ENCODE measurements around the gene FOXP2. TPM values are rescaled to one million over a fixed set of nuclear protein-coding genes. Genes with fewer than 3 reads are reported as not detected.

Gene FOXP2
- total and polyA plus RNA-seq, 7 donors = 1.6 to 150 (median 91.2) TPM

DNA sequence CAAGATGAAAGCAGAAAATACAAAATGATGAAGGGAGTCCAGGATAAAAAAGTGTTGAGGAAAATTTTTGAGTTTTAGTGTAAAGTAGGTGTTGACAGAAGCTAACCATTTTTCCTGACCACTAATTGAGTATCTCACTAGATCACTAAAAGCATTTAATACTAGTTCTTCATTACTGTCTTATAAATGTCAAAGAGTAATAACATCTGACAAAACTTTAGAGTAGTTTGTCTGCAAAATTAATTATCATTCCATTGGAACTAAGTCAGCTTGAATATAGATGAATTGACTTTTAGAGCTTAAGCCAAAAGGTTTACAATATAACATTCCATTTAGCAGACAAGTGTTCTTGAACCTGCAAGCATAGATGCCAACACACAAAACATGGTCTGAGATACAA lies 232.9 kb downstream of the FOXP2 start:
- H3K36me3 ChIP-seq = peaks cover 0 to 26% (median 3%) of the 10 kb centered on the region in 4 donors
- TF ChIP-seq EP300 (IDR thresholded peaks at IDR 0.05) (no peak), POLR2AphosphoS5 (IDR thresholded peaks at IDR 0.05) (no peak)
- H3K4me1 ChIP-seq = peaks cover 0 to 12% (median 5%) of the 10 kb centered on the region in 4 donors
- no peak for DNase-seq
- no peaks in the 10 kb centered on the region for H3K9me3 ChIP-seq
- no peak overlapping the region for H3K4me3 ChIP-seq
- no peaks in the 10 kb centered on the region for H3K27me3 ChIP-seq
- no peak overlapping the region for H3K27ac ChIP-seq
- intact Hi-C loops (cut with DNase I) = no loop called here

DNA sequence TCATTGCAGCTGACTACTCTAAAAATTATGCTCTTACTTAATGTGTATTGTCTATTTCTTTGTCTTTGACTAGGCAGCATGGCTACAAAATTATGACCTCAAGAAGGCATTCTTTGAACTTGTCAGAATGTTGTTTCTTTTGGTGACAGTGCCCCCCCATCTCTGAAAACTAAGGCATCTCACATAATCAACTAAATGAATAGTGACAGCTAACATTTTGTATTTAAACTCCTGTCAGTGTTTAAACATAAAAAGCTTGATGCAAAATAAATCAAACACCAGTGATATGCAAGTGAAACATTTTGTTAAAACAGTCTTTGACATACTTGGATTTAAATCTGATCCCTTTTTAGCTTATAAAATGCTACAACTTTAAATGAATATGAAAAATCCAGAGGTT lies 233.5 kb downstream of the FOXP2 start:
- no peak overlapping the region for H3K4me3 ChIP-seq
- H3K4me1 ChIP-seq = peaks cover 0 to 17% (median 8%) of the 10 kb centered on the region in 4 donors
- intact Hi-C loops (cut with DNase I) = no loop called here
- peaks cover 0 to 21% (median 3%) of the 10 kb centered on the region in 4 donors for H3K36me3 ChIP-seq
- no peak overlapping the region for H3K27ac ChIP-seq
- no peak for DNase-seq
- H3K27me3 ChIP-seq = no peaks in the 10 kb centered on the region
- TF ChIP-seq POLR2AphosphoS5 (IDR thresholded peaks at IDR 0.05) (no peak), POLR2A (IDR thresholded peaks at IDR 0.05) (no peak), EP300 (IDR thresholded peaks at IDR 0.05) (no peak)
- TF ChIP-seq, protein P1, sequence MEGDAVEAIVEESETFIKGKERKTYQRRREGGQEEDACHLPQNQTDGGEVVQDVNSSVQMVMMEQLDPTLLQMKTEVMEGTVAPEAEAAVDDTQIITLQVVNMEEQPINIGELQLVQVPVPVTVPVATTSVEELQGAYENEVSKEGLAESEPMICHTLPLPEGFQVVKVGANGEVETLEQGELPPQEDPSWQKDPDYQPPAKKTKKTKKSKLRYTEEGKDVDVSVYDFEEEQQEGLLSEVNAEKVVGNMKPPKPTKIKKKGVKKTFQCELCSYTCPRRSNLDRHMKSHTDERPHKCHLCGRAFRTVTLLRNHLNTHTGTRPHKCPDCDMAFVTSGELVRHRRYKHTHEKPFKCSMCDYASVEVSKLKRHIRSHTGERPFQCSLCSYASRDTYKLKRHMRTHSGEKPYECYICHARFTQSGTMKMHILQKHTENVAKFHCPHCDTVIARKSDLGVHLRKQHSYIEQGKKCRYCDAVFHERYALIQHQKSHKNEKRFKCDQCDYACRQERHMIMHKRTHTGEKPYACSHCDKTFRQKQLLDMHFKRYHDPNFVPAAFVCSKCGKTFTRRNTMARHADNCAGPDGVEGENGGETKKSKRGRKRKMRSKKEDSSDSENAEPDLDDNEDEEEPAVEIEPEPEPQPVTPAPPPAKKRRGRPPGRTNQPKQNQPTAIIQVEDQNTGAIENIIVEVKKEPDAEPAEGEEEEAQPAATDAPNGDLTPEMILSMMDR (IDR thresholded peaks at IDR 0.05) = no peak
- H3K9me3 ChIP-seq = no peaks in the 10 kb centered on the region

DNA sequence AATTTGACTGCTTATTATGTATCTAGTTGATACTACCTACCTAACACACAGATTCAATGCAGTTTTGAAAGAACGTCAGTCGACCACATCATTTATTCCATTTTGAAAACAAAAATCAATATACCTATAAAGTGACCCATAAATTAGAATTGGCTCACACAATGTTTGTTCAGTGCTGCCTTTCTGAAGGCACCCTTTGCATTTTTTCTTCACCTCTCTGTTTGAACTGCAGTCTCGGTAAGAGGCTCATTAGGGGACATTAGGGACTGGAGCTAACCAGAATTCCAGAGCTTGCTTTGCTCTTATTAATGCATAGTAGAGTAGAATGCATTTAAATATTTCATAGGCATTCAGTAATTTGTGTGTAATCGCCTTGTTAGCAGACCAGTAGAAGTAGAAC lies 234.1 kb downstream of the FOXP2 start:
- DNase-seq = no peak
- intact Hi-C loops (cut with DNase I) = loop anchor here (1.0 kb wide), 1 partner anchor 20 kb away; no protein-coding TSS in a partner anchor
- Histone ChIP-seq H3K9me3 (no peaks in the 10 kb centered on the region), H3K4me1 (peaks cover 0 to 20% (median 12%) of the 10 kb centered on the region in 4 donors), H3K27ac (no peak overlapping the region), H3K36me3 (peaks cover 0 to 21% (median 3%) of the 10 kb centered on the region in 4 donors), H3K4me3 (no peak overlapping the region), H3K27me3 (no peaks in the 10 kb centered on the region)
- TF ChIP-seq EP300 (IDR thresholded peaks at IDR 0.05) (no peak), POLR2A (IDR thresholded peaks at IDR 0.05) (no peak), POLR2AphosphoS5 (IDR thresholded peaks at IDR 0.05) (no peak)
- TF ChIP-seq, protein P1 (IDR thresholded peaks at IDR 0.05) = no peak
- 92 to 93% methylated on average over 4 of the region's 4 CpGs for WGBS, 2 donors

DNA sequence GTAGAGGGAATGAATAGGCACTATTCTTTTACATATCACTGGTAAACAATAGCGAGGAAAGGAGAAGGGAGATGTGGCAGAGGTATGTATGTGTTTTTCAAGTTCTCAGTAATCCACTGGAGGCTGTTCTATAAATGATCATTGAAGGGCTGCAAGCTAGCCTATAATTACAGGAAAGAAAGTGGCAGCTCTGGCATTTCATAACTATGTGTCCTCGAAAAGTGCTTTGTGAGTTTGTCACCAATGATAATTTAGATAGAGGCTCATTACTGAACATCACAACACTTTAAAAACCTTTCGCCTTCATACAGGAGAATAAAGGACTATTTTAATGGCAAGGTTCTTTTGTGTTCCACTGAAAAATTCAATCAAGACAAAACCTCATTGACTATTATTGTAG lies 235.1 kb downstream of the FOXP2 start:
- 96 to 97% methylated on average over 3 of the region's 3 CpGs for WGBS, 2 donors
- Histone ChIP-seq H3K36me3 (peaks cover 0 to 27% (median 3%) of the 10 kb centered on the region in 4 donors), H3K27me3 (no peaks in the 10 kb centered on the region), H3K4me1 (peaks cover 0 to 22% (median 12%) of the 10 kb centered on the region in 4 donors), H3K27ac (no peak overlapping the region), H3K9me3 (no peaks in the 10 kb centered on the region), H3K4me3 (no peak overlapping the region)
- DNase-seq = no peak
- TF ChIP-seq, protein P1 (IDR thresholded peaks at IDR 0.05) = no peak
- TF ChIP-seq POLR2AphosphoS5 (IDR thresholded peaks at IDR 0.05) = no peak
- intact Hi-C loops (cut with DNase I) = loop anchor here (1.0 kb wide), 1 partner anchor 19 kb away; no protein-coding TSS in a partner anchor

DNA sequence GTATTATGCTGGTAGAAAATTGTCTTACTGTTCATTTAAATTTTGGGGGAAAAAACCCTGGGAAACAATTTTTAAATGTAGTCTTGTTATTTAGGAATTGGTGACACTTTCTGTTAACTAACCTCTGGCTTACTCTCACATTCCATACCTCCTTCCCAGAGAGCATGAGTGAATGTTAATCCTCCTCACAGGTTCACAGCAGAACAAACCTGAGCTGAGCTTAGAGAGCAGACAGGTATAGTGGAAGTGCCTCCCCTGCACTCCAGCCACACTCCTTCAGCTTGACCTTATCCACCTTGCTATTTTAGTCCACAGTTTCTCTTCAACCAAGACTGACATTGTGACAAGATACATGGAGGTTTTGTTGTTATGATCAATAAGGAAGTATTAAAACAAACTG lies 235.9 kb downstream of the FOXP2 start:
- H3K27ac ChIP-seq = no peak overlapping the region
- peaks cover 0 to 30% (median 1%) of the 10 kb centered on the region in 4 donors for H3K36me3 ChIP-seq
- peaks cover 0 to 27% (median 12%) of the 10 kb centered on the region in 4 donors for H3K4me1 ChIP-seq
- no peaks in the 10 kb centered on the region for H3K9me3 ChIP-seq
- TF ChIP-seq POLR2A (IDR thresholded peaks at IDR 0.05) = no peak
- TF ChIP-seq POLR2AphosphoS5 (IDR thresholded peaks at IDR 0.05) = no peak
- TF ChIP-seq, protein P1 (IDR thresholded peaks at IDR 0.05) = no peak
- TF ChIP-seq EP300 (IDR thresholded peaks at IDR 0.05) = no peak
- no peak overlapping the region for H3K4me3 ChIP-seq
- no peaks in the 10 kb centered on the region for H3K27me3 ChIP-seq
- DNase-seq = no peak
- intact Hi-C loops (cut with DNase I) = no loop called here

All from sigmoid colon (tissue), 7 donors.